Neural progenitor cell (in vitro differentiated cells): ENCODE results near the gene CST9L. TPM values are rescaled to one million over a fixed set of nuclear protein-coding genes. Genes with fewer than 3 reads are reported as not detected.

Experiments used
- DNase-seq: peaks from one replicate; pipeline ENCODE4 v3.0.0-alpha.2; 2016; ENCODE audit warnings: low spot score
- H2AFZ ChIP-seq: fragments of 200-600 bp; sonication (generic); replicated peaks from 2 replicates; pipeline ENCODE4 v1.6.1; 2016; ENCODE audit warnings: antibody characterized with exemption
- H3F3A ChIP-seq: fragments of 200-600 bp; sonication (generic); 2 replicates; pipeline ENCODE4 v1.6.1; 2016; ENCODE audit warnings: antibody characterized with exemption, low read depth
- H3K27ac ChIP-seq: fragments of 200-600 bp; sonication (generic); 2 replicates; pipeline ENCODE4 v1.5.1; 2016; ENCODE audit warnings: mild to moderate bottlenecking
- H3K27me3 ChIP-seq: fragments of 200-600 bp; sonication (generic); 2 replicates; pipeline ENCODE4 v1.6.1; 2016; ENCODE audit warnings: mild to moderate bottlenecking, moderate library complexity
- H3K36me3 ChIP-seq: fragments of 200-600 bp; sonication (generic); 2 replicates; pipeline ENCODE4 v1.5.1; 2016
- H3K4me1 ChIP-seq: fragments of 200-600 bp; sonication (generic); 2 replicates; pipeline ENCODE4 v1.6.1; 2016; ENCODE audit warnings: mixed run types
- H3K4me2 ChIP-seq: fragments of 200-600 bp; sonication (generic); 2 replicates; pipeline ENCODE4 v1.6.1; 2016
- H3K4me3 ChIP-seq: fragments of 200-600 bp; sonication (generic); 2 replicates; pipeline ENCODE4 v1.5.1; 2016
- H3K79me2 ChIP-seq: fragments of 200-600 bp; sonication (generic); 2 replicates; pipeline ENCODE4 v1.6.1; 2016; ENCODE audit warnings: low read depth
- H3K9ac ChIP-seq: fragments of 200-600 bp; sonication (generic); 2 replicates; pipeline ENCODE4 v1.6.1; 2016
- H3K9me3 ChIP-seq: fragments of 200-600 bp; sonication (generic); 2 replicates; pipeline ENCODE4 v1.5.1; 2016; ENCODE audit warnings: low read depth
- H4K20me1 ChIP-seq: fragments of 200-600 bp; sonication (generic); 2 replicates; pipeline ENCODE4 v1.6.1; 2016; ENCODE audit warnings: low read depth
- H3K27ac Mint-ChIP-seq: 3 replicates; pipeline ENCODE4 v1.8.0; 2021; ENCODE audit warnings: mixed read lengths
- H3K27me3 Mint-ChIP-seq: 2 replicates; pipeline ENCODE4 v1.8.0; 2022; ENCODE audit warnings: low read depth, mild to moderate bottlenecking, inconsistent platforms, moderate library complexity, mixed read lengths; ENCODE audit not compliant: insufficient read depth
- H3K36me3 Mint-ChIP-seq: 3 replicates; pipeline ENCODE4 v1.8.0; 2021; ENCODE audit warnings: mixed read lengths
- H3K4me1 Mint-ChIP-seq: 3 replicates; pipeline ENCODE4 v1.8.0; 2021; ENCODE audit warnings: mixed read lengths
- H3K4me3 Mint-ChIP-seq: 3 replicates; pipeline ENCODE4 v1.8.0; 2021; ENCODE audit warnings: mild to moderate bottlenecking, moderate library complexity, mixed read lengths
- H3K9me3 Mint-ChIP-seq: 3 replicates; pipeline ENCODE4 v1.8.0; 2020; ENCODE audit warnings: mixed read lengths
- EZH2 ChIP-seq: fragments of 200-600 bp; sonication (generic); IDR thresholded peaks from 2 replicates; pipeline ENCODE4 v1.6.1; 2017; ENCODE audit warnings: antibody characterized with exemption, mild to moderate bottlenecking, moderate library complexity
- EZH2phosphoT487 ChIP-seq: fragments of 200-600 bp; sonication (generic); IDR thresholded peaks from 2 replicates; pipeline ENCODE4 v1.6.1; 2017; ENCODE audit warnings: antibody characterized with exemption
- total RNA-seq: library from RNA; depleted of rRNA; stranded (reverse); fragments of >200 nt; gene quantifications from 2 replicates; pipeline ENCODE4 v1.2.3, GENCODE V29; 2015; ENCODE audit warnings: low replicate concordance
- TF ChIP-seq, protein P1 (sequence below): fragments of 200-600 bp; sonication (generic); IDR thresholded peaks from 2 replicates; pipeline ENCODE4 v1.5.1; 2017; ENCODE audit warnings: antibody characterized with exemption, mild to moderate bottlenecking

The CST9L gene
- total RNA-seq, 1 donor from 2014 or later: not detected

DNA sequence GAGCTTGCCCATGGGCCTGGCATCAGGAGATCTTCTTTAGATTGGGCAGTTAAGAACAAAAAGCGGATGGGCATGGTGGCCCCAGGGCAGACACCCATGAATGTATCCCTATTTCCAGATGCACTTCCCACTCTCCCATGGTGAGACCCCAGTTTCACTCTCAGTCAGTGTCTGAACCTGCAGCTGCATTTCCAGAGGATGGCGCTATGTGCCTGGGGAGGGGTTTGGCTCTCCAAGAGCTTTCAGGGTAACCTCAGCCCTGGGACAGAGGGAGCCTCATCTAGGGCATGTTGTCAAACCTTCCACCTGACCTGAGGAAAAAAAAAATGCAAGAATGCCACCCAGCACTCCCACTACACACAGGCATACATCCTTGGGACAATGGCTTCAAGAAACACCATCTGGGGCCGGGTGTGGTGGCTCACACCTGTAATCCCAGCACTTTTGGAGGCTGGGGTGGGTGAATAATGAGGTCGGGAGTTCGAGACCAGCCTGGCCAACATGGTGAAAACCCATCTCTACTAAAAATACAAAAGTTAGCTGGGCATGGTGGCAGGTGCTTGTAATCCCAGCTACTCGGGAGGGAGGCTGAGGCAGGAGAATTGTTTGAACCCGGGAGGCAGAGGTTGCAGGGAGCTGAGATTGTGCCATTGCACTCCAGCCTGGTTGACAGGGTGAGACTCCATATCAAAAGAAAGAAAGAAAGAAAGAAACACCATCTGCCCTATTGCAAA lies 1.9 kb downstream of the CST9L start:
- Mint-ChIP-seq H3K4me1 (peaks cover 2% of the 10 kb centered on the region), H3K27ac (no peak overlapping the region), H3K9me3 (peaks cover 21% of the 10 kb centered on the region)

DNA sequence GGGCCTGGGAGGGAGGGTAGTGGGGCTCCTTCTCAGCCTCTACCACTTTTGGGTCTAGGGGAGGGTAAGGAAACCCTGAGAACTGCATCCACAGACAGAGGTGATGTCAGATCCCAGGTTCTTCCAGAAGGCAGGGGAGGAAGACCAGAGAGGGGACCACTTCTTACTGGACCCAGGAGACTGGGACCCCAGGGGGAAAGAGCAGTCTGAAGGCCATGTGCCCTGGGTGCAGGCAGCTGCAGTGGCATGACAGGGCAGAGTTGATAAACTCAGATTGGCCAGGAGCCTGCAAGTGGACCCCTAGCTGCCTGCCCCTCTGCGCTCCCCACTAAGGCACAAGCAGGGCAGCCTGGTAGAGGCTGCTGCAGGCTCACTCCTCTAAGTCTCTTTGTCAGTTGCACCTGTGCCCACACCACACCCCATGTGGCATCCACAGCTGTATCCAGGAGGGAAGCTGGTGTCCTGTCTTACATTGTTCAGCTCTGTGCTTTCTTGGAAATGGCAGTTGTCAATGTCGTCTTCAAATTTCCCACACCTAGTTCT lies 2.7 kb downstream of the CST9L start:
- H3K9ac ChIP-seq: no peak overlapping the region
- H3K27ac ChIP-seq: no peak overlapping the region
- H2AFZ ChIP-seq: no peak overlapping the region
- no peaks in the 10 kb centered on the region for H3K79me2 ChIP-seq
- H3K9me3 Mint-ChIP-seq: peaks cover 21% of the 10 kb centered on the region
- H4K20me1 ChIP-seq: no peaks in the 10 kb centered on the region
- no peak for DNase-seq
- H3K4me1 ChIP-seq: no peaks in the 10 kb centered on the region
- no peaks in the 10 kb centered on the region for H3F3A ChIP-seq
- TF ChIP-seq, protein P1, sequence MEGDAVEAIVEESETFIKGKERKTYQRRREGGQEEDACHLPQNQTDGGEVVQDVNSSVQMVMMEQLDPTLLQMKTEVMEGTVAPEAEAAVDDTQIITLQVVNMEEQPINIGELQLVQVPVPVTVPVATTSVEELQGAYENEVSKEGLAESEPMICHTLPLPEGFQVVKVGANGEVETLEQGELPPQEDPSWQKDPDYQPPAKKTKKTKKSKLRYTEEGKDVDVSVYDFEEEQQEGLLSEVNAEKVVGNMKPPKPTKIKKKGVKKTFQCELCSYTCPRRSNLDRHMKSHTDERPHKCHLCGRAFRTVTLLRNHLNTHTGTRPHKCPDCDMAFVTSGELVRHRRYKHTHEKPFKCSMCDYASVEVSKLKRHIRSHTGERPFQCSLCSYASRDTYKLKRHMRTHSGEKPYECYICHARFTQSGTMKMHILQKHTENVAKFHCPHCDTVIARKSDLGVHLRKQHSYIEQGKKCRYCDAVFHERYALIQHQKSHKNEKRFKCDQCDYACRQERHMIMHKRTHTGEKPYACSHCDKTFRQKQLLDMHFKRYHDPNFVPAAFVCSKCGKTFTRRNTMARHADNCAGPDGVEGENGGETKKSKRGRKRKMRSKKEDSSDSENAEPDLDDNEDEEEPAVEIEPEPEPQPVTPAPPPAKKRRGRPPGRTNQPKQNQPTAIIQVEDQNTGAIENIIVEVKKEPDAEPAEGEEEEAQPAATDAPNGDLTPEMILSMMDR: no peak
- TF ChIP-seq EZH2 (no peak), EZH2phosphoT487 (no peak)
- H3K4me3 ChIP-seq: no peak overlapping the region
- no peaks in the 10 kb centered on the region for H3K27me3 ChIP-seq
- peaks cover 2% of the 10 kb centered on the region for H3K4me1 Mint-ChIP-seq
- H3K36me3 ChIP-seq: no peaks in the 10 kb centered on the region
- no peak overlapping the region for H3K4me2 ChIP-seq
- H3K27ac Mint-ChIP-seq: no peak overlapping the region
- H3K9me3 ChIP-seq: peaks cover 12% of the 10 kb centered on the region
- H3K27me3 Mint-ChIP-seq: peaks cover 2% of the 10 kb centered on the region
- H3K4me3 Mint-ChIP-seq: no peak overlapping the region
- H3K36me3 Mint-ChIP-seq: no peaks in the 10 kb centered on the region

More for the DNA sequence above, 1.9 kb downstream of the CST9L start:
- H3K4me2 ChIP-seq: no peak overlapping the region
- no peaks in the 10 kb centered on the region for H3F3A ChIP-seq
- Mint-ChIP-seq H3K4me3 (no peak overlapping the region), H3K27me3 (peaks cover 4% of the 10 kb centered on the region), H3K36me3 (no peaks in the 10 kb centered on the region)
- no peaks in the 10 kb centered on the region for H3K36me3 ChIP-seq
- no peaks in the 10 kb centered on the region for H3K4me1 ChIP-seq
- H3K9me3 ChIP-seq: peaks cover 11% of the 10 kb centered on the region
- TF ChIP-seq EZH2phosphoT487: no peak
- no peak for TF ChIP-seq EZH2
- TF ChIP-seq, protein P1: no peak
- no peaks in the 10 kb centered on the region for H3K79me2 ChIP-seq
- H3K4me3 ChIP-seq: no peak overlapping the region
- no peak for DNase-seq
- no peak overlapping the region for H3K9ac ChIP-seq
- H3K27me3 ChIP-seq: no peaks in the 10 kb centered on the region
- no peak overlapping the region for H3K27ac ChIP-seq
- no peaks in the 10 kb centered on the region for H4K20me1 ChIP-seq
- H2AFZ ChIP-seq: no peak overlapping the region

DNA sequence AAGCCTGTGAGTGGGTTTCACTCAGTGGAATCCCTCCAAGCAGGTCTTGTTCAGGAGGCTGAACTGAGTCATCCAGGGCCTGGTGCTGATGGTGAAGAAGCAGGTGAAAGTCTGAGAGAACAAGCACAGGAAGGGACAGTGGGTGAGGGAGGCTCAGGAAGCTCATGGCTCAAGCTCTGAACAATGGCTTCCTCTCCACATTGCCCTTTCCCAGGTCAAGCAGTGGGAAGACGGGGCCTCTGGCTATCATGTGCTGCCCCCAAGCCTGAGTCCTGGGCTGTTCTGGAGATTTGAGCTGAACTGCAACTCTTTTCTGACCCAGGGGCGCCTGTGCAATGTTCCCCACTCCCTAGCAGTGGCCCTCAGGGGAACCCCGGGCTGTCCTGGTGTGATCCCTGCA lies 3.4 kb downstream of the CST9L start:
- Mint-ChIP-seq H3K27ac (no peak overlapping the region), H3K9me3 (peaks cover 26% of the 10 kb centered on the region), H3K4me3 (no peak overlapping the region), H3K4me1 (peaks cover 2% of the 10 kb centered on the region), H3K36me3 (peaks cover 3% of the 10 kb centered on the region), H3K27me3 (peaks cover 2% of the 10 kb centered on the region)
- H3K4me1 ChIP-seq: no peaks in the 10 kb centered on the region
- no peak overlapping the region for H3K4me3 ChIP-seq
- no peaks in the 10 kb centered on the region for H3K79me2 ChIP-seq
- no peaks in the 10 kb centered on the region for H3F3A ChIP-seq
- peaks cover 12% of the 10 kb centered on the region for H3K9me3 ChIP-seq
- H3K27me3 ChIP-seq: no peaks in the 10 kb centered on the region
- no peaks in the 10 kb centered on the region for H3K36me3 ChIP-seq
- no peak overlapping the region for H3K9ac ChIP-seq
- no peak overlapping the region for H3K27ac ChIP-seq
- no peak overlapping the region for H2AFZ ChIP-seq
- no peak for DNase-seq
- no peak overlapping the region for H3K4me2 ChIP-seq
- TF ChIP-seq EZH2: no peak
- H4K20me1 ChIP-seq: no peaks in the 10 kb centered on the region

DNA sequence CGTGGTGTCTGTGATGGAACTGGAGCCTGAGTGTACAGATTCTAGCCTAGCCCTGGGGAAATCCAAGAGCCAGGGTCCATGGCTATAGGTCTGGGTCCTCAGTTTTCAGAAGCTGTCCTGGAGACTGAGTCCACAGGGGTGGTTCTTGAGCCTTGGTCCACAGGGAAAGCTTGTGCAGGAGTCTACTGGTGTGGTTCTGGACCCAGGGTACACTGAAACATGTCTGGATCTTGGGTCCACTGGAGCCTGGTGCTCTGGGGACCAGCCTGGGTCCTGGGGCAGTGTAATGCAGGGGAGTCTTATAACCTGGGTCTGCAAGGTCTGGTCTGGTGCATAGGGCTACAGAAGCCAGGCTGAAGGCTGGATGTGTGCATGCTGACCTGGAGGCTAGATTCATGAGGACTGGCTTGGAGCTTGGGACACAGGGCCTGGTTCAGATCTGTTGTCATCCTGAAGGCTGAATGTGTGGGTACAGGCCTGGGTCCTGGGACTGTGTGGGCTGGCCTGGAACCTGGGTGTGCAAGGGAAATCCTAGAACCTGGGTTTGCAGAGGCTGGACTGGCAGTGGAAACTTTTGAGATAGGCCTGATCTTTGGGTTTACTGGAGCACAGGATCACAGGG lies 5.5 kb downstream of the CST9L start:
- peaks cover 30% of the 10 kb centered on the region for H3K9me3 Mint-ChIP-seq

More for the DNA sequence above, 5.5 kb downstream of the CST9L start:
- no peak overlapping the region for H3K27ac ChIP-seq
- no peak overlapping the region for H3K4me3 Mint-ChIP-seq
- H3K27ac Mint-ChIP-seq: no peak overlapping the region
- no peaks in the 10 kb centered on the region for H3K79me2 ChIP-seq
- no peaks in the 10 kb centered on the region for H3K4me1 ChIP-seq
- H3K4me3 ChIP-seq: no peak overlapping the region
- H3K27me3 ChIP-seq: no peaks in the 10 kb centered on the region
- no peak for DNase-seq
- peaks cover 16% of the 10 kb centered on the region for H3K9me3 ChIP-seq
- no peaks in the 10 kb centered on the region for H4K20me1 ChIP-seq
- peaks cover 3% of the 10 kb centered on the region for H3K27me3 Mint-ChIP-seq
- H3K36me3 ChIP-seq: no peaks in the 10 kb centered on the region
- no peaks in the 10 kb centered on the region for H3K4me1 Mint-ChIP-seq
- H3K4me2 ChIP-seq: no peak overlapping the region
- no peaks in the 10 kb centered on the region for H3F3A ChIP-seq
- H2AFZ ChIP-seq: no peak overlapping the region
- peaks cover 3% of the 10 kb centered on the region for H3K36me3 Mint-ChIP-seq
- TF ChIP-seq EZH2phosphoT487 (no peak), EZH2 (no peak)
- TF ChIP-seq, protein P1: no peak
- no peak overlapping the region for H3K9ac ChIP-seq
